ENCODE measurements around the gene NCMAP. TPM values are rescaled to one million over a fixed set of nuclear protein-coding genes. Genes with fewer than 3 reads are reported as not detected.
"Not testable (repeated sequence)": the region's sequence is repeated elsewhere in the genome, so short reads cannot be mapped to it uniquely, and the experiment has no call there.

The NCMAP gene
- total and polyA plus RNA-seq, 2 donors (not counting 1 experiment from before 2014, with no cell fraction given) = not detected

GRCh38 chr1:24508911-24509310, 47.0 kb upstream of the NCMAP start:
- Histone ChIP-seq H3K36me3 (ENCODE audit: control insufficient read depth, insufficient read depth, low read length) (no peaks in the 10 kb centered on the region), H2AFZ (ENCODE audit: low read length) (no peak overlapping the region), H3K4me3 (replicated peaks in 1 of 4; ENCODE audit: control extremely low read depth in 1 of 4, insufficient read depth in 1 of 4, low read depth in 3 of 4, low read length in 4 of 4) (no peak overlapping the region), H3K9me3 (ENCODE audit: control insufficient read depth, insufficient read depth, low read depth, low read length) (no peaks in the 10 kb centered on the region), H3K79me2 (ENCODE audit: control insufficient read depth, insufficient read depth, low read length) (no peaks in the 10 kb centered on the region), H3K27ac (ENCODE audit: insufficient read depth, low read length) (no peak overlapping the region), H3K4me2 (ENCODE audit: extremely low read depth, insufficient read depth, low read length) (no peak overlapping the region), H4K20me1 (ENCODE audit: control insufficient read depth, extremely low read depth, insufficient read depth, low read length) (no peaks in the 10 kb centered on the region), H3K27me3 (ENCODE audit: control insufficient read depth, insufficient read depth, low read length) (no peaks in the 10 kb centered on the region), H3K9ac (ENCODE audit: insufficient read depth, low read length) (no peak overlapping the region), H3K4me1 (ENCODE audit: control insufficient read depth, extremely low read depth, insufficient read depth, low read length) (no peaks in the 10 kb centered on the region)
- no peak for DNase-seq (ENCODE audit: low read depth in 2 of 2)
- TF ChIP-seq EZH2 (IDR thresholded peaks at IDR 0.05; ENCODE audit: low read length, missing control alignments) (no peak), CTCF (conservative IDR thresholded peaks at IDR 0.05 in 1 of 2, IDR thresholded peaks at IDR 0.05 in 1 of 2; ENCODE audit: low read depth in 1 of 2, low read length in 2 of 2) (no peak)

- Histone ChIP-seq H3K4me2 (ENCODE audit: extremely low read depth, insufficient read depth, low read length) (no peak overlapping the region), H3K79me2 (ENCODE audit: control insufficient read depth, insufficient read depth, low read length) (no peaks in the 10 kb centered on the region), H3K4me3 (replicated peaks in 1 of 4; ENCODE audit: control extremely low read depth in 1 of 4, insufficient read depth in 1 of 4, low read depth in 3 of 4, low read length in 4 of 4) (no peak overlapping the region), H3K27ac (ENCODE audit: insufficient read depth, low read length) (no peak overlapping the region), H3K4me1 (ENCODE audit: control insufficient read depth, extremely low read depth, insufficient read depth, low read length) (no peaks in the 10 kb centered on the region), H3K36me3 (ENCODE audit: control insufficient read depth, insufficient read depth, low read length) (no peaks in the 10 kb centered on the region), H4K20me1 (ENCODE audit: control insufficient read depth, extremely low read depth, insufficient read depth, low read length) (no peaks in the 10 kb centered on the region), H3K27me3 (ENCODE audit: control insufficient read depth, insufficient read depth, low read length) (no peaks in the 10 kb centered on the region), H2AFZ (ENCODE audit: low read length) (no peak overlapping the region), H3K9ac (ENCODE audit: insufficient read depth, low read length) (no peak overlapping the region), H3K9me3 (ENCODE audit: control insufficient read depth, insufficient read depth, low read depth, low read length) (no peaks in the 10 kb centered on the region)
- TF ChIP-seq CTCF (conservative IDR thresholded peaks at IDR 0.05 in 1 of 2, IDR thresholded peaks at IDR 0.05 in 1 of 2; ENCODE audit: low read depth in 1 of 2, low read length in 2 of 2) (no peak), EZH2 (IDR thresholded peaks at IDR 0.05; ENCODE audit: low read length, missing control alignments) (no peak)
- no peak for DNase-seq (ENCODE audit: low read depth in 2 of 2)
These were observed 42.2 kb upstream of the NCMAP start for GRCh38 chr1:24513706-24514105.

GRCh38 chr1:24514946-24515345, 40.9 kb upstream of the NCMAP start:
- no peak for DNase-seq (ENCODE audit: low read depth in 2 of 2)
- H3K27ac ChIP-seq (ENCODE audit: insufficient read depth, low read length) = no peak overlapping the region

GRCh38 chr1:24515671-24516209, 40.1 kb upstream of the NCMAP start:
- H3K4me2 ChIP-seq (ENCODE audit: extremely low read depth, insufficient read depth, low read length); H3K4me3 ChIP-seq (replicated peaks in 1 of 4; ENCODE audit: control extremely low read depth in 1 of 4, insufficient read depth in 1 of 4, low read depth in 3 of 4, low read length in 4 of 4); H3K9me3 ChIP-seq (ENCODE audit: control insufficient read depth, insufficient read depth, low read depth, low read length); H3K27me3 ChIP-seq (ENCODE audit: control insufficient read depth, insufficient read depth, low read length); H4K20me1 ChIP-seq (ENCODE audit: control insufficient read depth, extremely low read depth, insufficient read depth, low read length); H3K36me3 ChIP-seq (ENCODE audit: control insufficient read depth, insufficient read depth, low read length); H3K4me1 ChIP-seq (ENCODE audit: control insufficient read depth, extremely low read depth, insufficient read depth, low read length); H3K79me2 ChIP-seq (ENCODE audit: control insufficient read depth, insufficient read depth, low read length); H3K9ac ChIP-seq (ENCODE audit: insufficient read depth, low read length); H3K27ac ChIP-seq (ENCODE audit: insufficient read depth, low read length); H2AFZ ChIP-seq (ENCODE audit: low read length): not testable (repeated sequence)
- DNase-seq (ENCODE audit: low read depth in 2 of 2) = peak in 1 of 2 donors; percentile 55

More at GRCh38 chr1:24514946-24515345, 40.9 kb upstream of the NCMAP start:
- TF ChIP-seq CTCF (conservative IDR thresholded peaks at IDR 0.05 in 1 of 2, IDR thresholded peaks at IDR 0.05 in 1 of 2; ENCODE audit: low read depth in 1 of 2, low read length in 2 of 2) (no peak), EZH2 (IDR thresholded peaks at IDR 0.05; ENCODE audit: low read length, missing control alignments) (no peak)
- Histone ChIP-seq H3K27me3 (ENCODE audit: control insufficient read depth, insufficient read depth, low read length) (no peaks in the 10 kb centered on the region), H3K36me3 (ENCODE audit: control insufficient read depth, insufficient read depth, low read length) (no peaks in the 10 kb centered on the region), H3K9ac (ENCODE audit: insufficient read depth, low read length) (no peak overlapping the region), H3K4me2 (ENCODE audit: extremely low read depth, insufficient read depth, low read length) (no peak overlapping the region), H3K4me1 (ENCODE audit: control insufficient read depth, extremely low read depth, insufficient read depth, low read length) (no peaks in the 10 kb centered on the region), H3K4me3 (replicated peaks in 1 of 4; ENCODE audit: control extremely low read depth in 1 of 4, insufficient read depth in 1 of 4, low read depth in 3 of 4, low read length in 4 of 4) (no peak overlapping the region), H3K79me2 (ENCODE audit: control insufficient read depth, insufficient read depth, low read length) (no peaks in the 10 kb centered on the region), H3K9me3 (ENCODE audit: control insufficient read depth, insufficient read depth, low read depth, low read length) (no peaks in the 10 kb centered on the region), H4K20me1 (ENCODE audit: control insufficient read depth, extremely low read depth, insufficient read depth, low read length) (no peaks in the 10 kb centered on the region), H2AFZ (ENCODE audit: low read length) (no peak overlapping the region)

Measured in fibroblast of lung (primary cell).